WTC11 (cell line): ENCODE data around the gene FGR. TPM values are rescaled to one million over a fixed set of nuclear protein-coding genes. Genes with fewer than 3 reads are reported as not detected.

Experiments
- ATAC-seq: fragments of 200-7000 bp; cut with Tn5 transposase; 2 replicates; pipeline ENCODE4 v1.10.0; 2021; ENCODE audit warnings: mild to moderate bottlenecking, moderate library complexity
- CTCF ChIA-PET: fragments of 300-600 bp; sonication (Branson Sonifier 250); formaldehyde crosslinking; loops from one replicate; lab custom pipeline; 2021; ENCODE audit warnings: antibody characterized with exemption; lab: Charles Lee
- POLR2A ChIA-PET: fragments of 350-600 bp; sonication (Branson Sonifier 250); formaldehyde crosslinking; loops from one replicate; lab custom pipeline; 2021; ENCODE audit warnings: antibody characterized with exemption; lab: Charles Lee
- DNase-seq: peaks from one replicate; pipeline ENCODE4 v3.0.0; 2021; ENCODE audit warnings: low spot score
- H3K27ac Mint-ChIP-seq: 2 replicates; pipeline ENCODE4 v1.8.0; 2021; ENCODE audit warnings: mixed read lengths
- H3K27me3 Mint-ChIP-seq: 2 replicates; pipeline ENCODE4 v1.8.0; 2021; ENCODE audit warnings: low read depth, mild to moderate bottlenecking, moderate library complexity, mixed read lengths
- H3K36me3 Mint-ChIP-seq: 2 replicates; pipeline ENCODE4 v1.8.0; 2021; ENCODE audit warnings: mixed read lengths
- H3K4me1 Mint-ChIP-seq: 2 replicates; pipeline ENCODE4 v1.8.0; 2022; ENCODE audit warnings: mixed read lengths
- H3K4me3 Mint-ChIP-seq: 2 replicates; pipeline ENCODE4 v1.8.0; 2021; ENCODE audit warnings: mild to moderate bottlenecking, moderate library complexity, mixed read lengths
- H3K9me3 Mint-ChIP-seq: 2 replicates; pipeline ENCODE4 v1.8.0; 2021; ENCODE audit warnings: mixed read lengths
- CREM ChIP-seq: sonication (generic); formaldehyde crosslinking; IDR thresholded peaks from 2 replicates; pipeline ENCODE4 v1.8.1; 2022; ENCODE audit warnings: mild to moderate bottlenecking, missing genetic modification reagents, moderate library complexity
- ERG ChIP-seq: fragments of 250-450 bp; sonication (Bioruptor Pico); IDR thresholded peaks from 2 replicates; pipeline ENCODE4 v1.8.0; 2021; ENCODE audit warnings: mild to moderate bottlenecking
- KAT7 ChIP-seq: sonication (generic); formaldehyde crosslinking; IDR thresholded peaks from 2 replicates; pipeline ENCODE4 v1.8.1; 2023; ENCODE audit warnings: missing genetic modification reagents, mild to moderate bottlenecking, borderline replicate concordance
- NFYB ChIP-seq: sonication (generic); formaldehyde crosslinking; conservative IDR thresholded peaks from 2 replicates; pipeline ENCODE4 v1.8.0; 2022; ENCODE audit warnings: low read depth, missing genetic modification reagents
- NR2C2 ChIP-seq: sonication (generic); formaldehyde crosslinking; IDR thresholded peaks from 2 replicates; pipeline ENCODE4 v1.8.0; 2022; ENCODE audit warnings: mild to moderate bottlenecking, missing genetic modification reagents
- PRDM15 ChIP-seq: sonication (generic); formaldehyde crosslinking; IDR thresholded peaks from 2 replicates; pipeline ENCODE4 v1.8.0; 2022; ENCODE audit warnings: missing genetic modification reagents
- RELA ChIP-seq: sonication (generic); formaldehyde crosslinking; IDR thresholded peaks from 2 replicates; pipeline ENCODE4 v1.8.1; 2022; ENCODE audit warnings: missing genetic modification reagents, mild to moderate bottlenecking, borderline replicate concordance
- SMAD4 ChIP-seq: sonication (generic); formaldehyde crosslinking; IDR thresholded peaks from 2 replicates; pipeline ENCODE4 v1.8.0; 2022; ENCODE audit warnings: mild to moderate bottlenecking, missing genetic modification reagents
- STAT6 ChIP-seq: sonication (generic); formaldehyde crosslinking; conservative IDR thresholded peaks from 2 replicates; pipeline ENCODE4 v1.8.1; 2023; ENCODE audit warnings: mild to moderate bottlenecking, low read depth, missing genetic modification reagents, moderate library complexity
- ZNF416 ChIP-seq: fragments of 250-450 bp; sonication (Bioruptor Pico); IDR thresholded peaks from 2 replicates; pipeline ENCODE4 v1.9.0; 2021; ENCODE audit warnings: mild to moderate bottlenecking, inconsistent platforms
- ZNF512 ChIP-seq: sonication (generic); formaldehyde crosslinking; IDR thresholded peaks from 2 replicates; pipeline ENCODE4 v1.8.1; 2022; ENCODE audit warnings: missing genetic modification reagents, borderline replicate concordance
- total RNA-seq: library from RNA; stranded (reverse); gene quantifications from 3 replicates; pipeline ENCODE4 v1.2.3, GENCODE V29; 2021

FGR gene
- total RNA-seq, 1 experiment from 2014 or later: 0.77 TPM

GRCh38 chr1:27601321-27601770, 33.6 kb downstream of the FGR start (continued):
- TF ChIP-seq PRDM15 (no peak), CREM (no peak), ZNF416 (CRISPR knock-in tag) (no peak), SMAD4 (CRISPR knock-in tag) (no peak), NR2C2 (CRISPR knock-in tag) (no peak), STAT6 (CRISPR knock-in tag) (no peak), KAT7 (CRISPR knock-in tag) (no peak), ZNF512 (CRISPR knock-in tag) (no peak), ERG (no peak)

GRCh38 chr1:27600498-27601175, 34.3 kb downstream of the FGR start:
- Mint-ChIP-seq H3K9me3 (no peaks in the 10 kb centered on the region), H3K27me3 (no peaks in the 10 kb centered on the region; the same call in 1 of the 2 replicates), H3K27ac (peak overlapping the region; percentile 46; the same call in 1 of the 2 replicates), H3K4me1 (peaks cover 39% of the 10 kb centered on the region), H3K36me3 (no peaks in the 10 kb centered on the region), H3K4me3 (peak overlapping the region; percentile 57)
- peak; percentile 65 for TF ChIP-seq NFYB (CRISPR knock-in tag)
- no peak for TF ChIP-seq SMAD4 (CRISPR knock-in tag)
- no peak for TF ChIP-seq RELA
- ATAC-seq (peak; percentile 53), DNase-seq (no peak)
- ChIA-PET POLR2A (interaction anchor here (1.0 to 6.5 kb wide), 4 partner anchors 26 to 235 kb away, joined by 3 to 33 read pairs (median 9); no protein-coding TSS in a partner anchor), CTCF (interaction anchor here (0.5 to 13.6 kb wide), 36 partner anchors 9 to 1366 kb away, joined by 3 to 376 read pairs (median 6); partner anchors contain the start of gene CEP85)
